ENCODE measurements around the gene ZNF23.

ZNF23 gene

DNA sequence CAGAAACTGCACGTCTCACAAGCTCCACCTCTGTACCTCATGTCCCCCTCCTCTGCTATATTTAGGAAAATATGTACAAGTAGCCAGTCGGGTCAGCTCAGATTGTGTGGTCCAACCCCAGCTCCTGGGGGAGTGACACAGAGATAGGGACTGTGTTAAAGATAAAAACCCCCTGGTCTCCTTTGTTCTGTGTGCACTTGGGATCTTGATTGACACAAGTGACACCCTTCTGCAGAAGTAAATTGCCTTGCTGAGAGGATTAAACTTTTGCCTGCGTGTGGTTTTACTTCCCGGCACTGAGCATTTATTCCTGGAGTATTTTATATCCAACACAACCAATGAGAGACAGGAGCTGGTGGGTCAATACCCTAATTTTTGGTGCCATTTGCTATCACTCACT lies 57.7 kb downstream of the ZNF23 start:
- Histone ChIP-seq H3K4me1 (ENCODE audit: control insufficient read depth, insufficient read depth, low read length) (peaks cover 8% of the 10 kb centered on the region), H3K9me3 (ENCODE audit: control insufficient read depth, insufficient read depth, low read length) (peaks cover 3% of the 10 kb centered on the region), H3K9ac (ENCODE audit: low read depth, low read length) (no peak overlapping the region), H3K36me3 (ENCODE audit: control insufficient read depth, insufficient read depth, low read length) (no peaks in the 10 kb centered on the region), H3K27me3 (ENCODE audit: control insufficient read depth, insufficient read depth, low read length) (no peaks in the 10 kb centered on the region), H3K4me3 (ENCODE audit: low read depth, low read length) (no peak overlapping the region)

GRCh38 chr16:71402674-71403073 lies 59.4 kb downstream of the ZNF23 start:
- Histone ChIP-seq H3K9ac (ENCODE audit: low read depth, low read length) (no peak overlapping the region), H3K27me3 (ENCODE audit: control insufficient read depth, insufficient read depth, low read length) (no peaks in the 10 kb centered on the region), H3K36me3 (ENCODE audit: control insufficient read depth, insufficient read depth, low read length) (no peaks in the 10 kb centered on the region), H3K9me3 (ENCODE audit: control insufficient read depth, insufficient read depth, low read length) (peaks cover 3% of the 10 kb centered on the region), H3K4me1 (ENCODE audit: control insufficient read depth, insufficient read depth, low read length) (peaks cover 8% of the 10 kb centered on the region), H3K4me3 (ENCODE audit: low read depth, low read length) (no peak overlapping the region)

DNA sequence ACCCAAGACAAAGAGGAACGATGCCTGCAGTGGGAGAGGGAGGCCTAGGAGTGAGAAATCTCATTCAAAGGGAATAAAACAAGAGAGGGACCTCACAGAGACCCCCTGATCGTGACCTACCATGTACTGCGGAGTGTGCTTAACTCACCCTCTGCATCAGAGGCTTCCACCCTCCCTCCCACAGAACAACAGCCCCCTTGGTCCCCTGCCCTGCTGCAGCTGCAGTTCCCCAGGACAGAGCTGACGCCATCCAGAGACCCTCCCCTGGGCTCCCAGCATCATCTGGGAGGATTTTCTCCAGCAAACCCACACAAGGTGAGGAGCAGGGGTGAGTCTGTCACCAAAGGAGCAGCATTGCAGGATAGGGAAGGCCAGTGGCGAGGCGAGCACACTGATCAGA lies 60.0 kb downstream of the ZNF23 start:
- Histone ChIP-seq H3K4me3 (ENCODE audit: low read depth, low read length) (no peak overlapping the region), H3K9ac (ENCODE audit: low read depth, low read length) (no peak overlapping the region), H3K36me3 (ENCODE audit: control insufficient read depth, insufficient read depth, low read length) (no peaks in the 10 kb centered on the region), H3K27me3 (ENCODE audit: control insufficient read depth, insufficient read depth, low read length) (no peaks in the 10 kb centered on the region), H3K9me3 (ENCODE audit: control insufficient read depth, insufficient read depth, low read length) (peaks cover 3% of the 10 kb centered on the region), H3K4me1 (ENCODE audit: control insufficient read depth, insufficient read depth, low read length) (peaks cover 8% of the 10 kb centered on the region)

DNA sequence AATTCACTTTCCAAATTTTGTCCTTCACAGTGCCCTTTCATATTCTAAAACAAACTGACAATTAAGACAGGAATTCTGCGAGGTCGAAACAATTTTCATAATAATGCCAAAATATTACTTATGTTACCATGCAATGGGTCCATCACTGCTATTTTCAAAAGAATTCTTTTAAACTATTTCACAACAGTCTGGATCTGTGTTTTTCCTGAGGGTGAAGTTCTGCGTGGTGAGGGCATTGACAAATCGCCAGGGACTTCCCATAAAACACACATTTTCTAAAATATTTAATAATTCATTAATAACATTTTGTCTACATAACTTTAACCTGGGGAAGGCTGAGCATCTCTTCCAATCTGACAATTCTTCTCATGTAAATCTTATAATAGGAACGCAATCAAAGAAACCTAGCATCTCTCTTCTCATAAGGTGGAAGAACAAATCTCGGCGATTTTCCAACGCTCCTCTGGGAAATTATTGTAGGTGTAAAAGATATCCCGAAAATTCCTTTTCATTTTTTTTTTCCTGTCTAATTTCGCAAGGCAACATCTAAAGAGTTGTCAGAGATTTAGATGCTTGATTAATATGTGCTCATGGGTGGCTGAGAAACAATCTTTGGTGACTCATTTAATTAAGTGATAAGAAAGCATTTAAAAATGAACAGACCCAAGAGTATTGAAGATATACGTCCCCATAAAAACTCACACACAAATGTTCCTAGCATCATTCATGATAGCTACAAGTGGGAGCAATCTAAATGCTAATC lies 62.1 kb downstream of the ZNF23 start:
- Histone ChIP-seq H3K9ac (ENCODE audit: low read depth, low read length) (no peak overlapping the region), H3K9me3 (ENCODE audit: control insufficient read depth, insufficient read depth, low read length) (peaks cover 3% of the 10 kb centered on the region), H3K4me1 (ENCODE audit: control insufficient read depth, insufficient read depth, low read length) (peaks cover 8% of the 10 kb centered on the region), H3K36me3 (ENCODE audit: control insufficient read depth, insufficient read depth, low read length) (no peaks in the 10 kb centered on the region), H3K4me3 (ENCODE audit: low read depth, low read length) (no peak overlapping the region), H3K27me3 (ENCODE audit: control insufficient read depth, insufficient read depth, low read length) (no peaks in the 10 kb centered on the region)
